K562 (cell line): ENCODE results near the gene ZNF800. TPM values are rescaled to one million over a fixed set of nuclear protein-coding genes. Genes with fewer than 3 reads are reported as not detected.

ENCODE experiments used
- ARID1B ChIP-seq: fragments of 450-650 bp; IDR thresholded peaks from 2 replicates; pipeline ENCODE4 v1.6.1; 2016; ENCODE audit warnings: antibody characterized with exemption, mild to moderate bottlenecking, inconsistent platforms
- CBX2 ChIP-seq: fragments of 200-600 bp; sonication (generic); IDR thresholded peaks from one replicate; pipeline ENCODE4 v1.6.1; 2012; ENCODE audit warnings: mild to moderate bottlenecking, low read length, inconsistent platforms; ENCODE audit not compliant: insufficient read depth, poor library complexity, severe bottlenecking
- DACH1 ChIP-seq: fragments of 450-650 bp; IDR thresholded peaks from 2 replicates; pipeline ENCODE4 v1.6.1; 2018; ENCODE audit not compliant: partially characterized antibody
- DNMT1 ChIP-seq: fragments of 450-650 bp; IDR thresholded peaks from 2 replicates; pipeline ENCODE4 v1.6.1; 2016; ENCODE audit warnings: antibody characterized with exemption, mild to moderate bottlenecking
- HDAC6 ChIP-seq: IDR thresholded peaks from 2 replicates; pipeline ENCODE4 v1.6.1; 2012; ENCODE audit warnings: low read depth, mild to moderate bottlenecking, control low read depth, inconsistent platforms, low read length, moderate library complexity
- KDM2B ChIP-seq: fragments of 250-450 bp; sonication (Bioruptor Pico); IDR thresholded peaks from 2 replicates; pipeline ENCODE4 v1.8.0; 2021; ENCODE audit warnings: mild to moderate bottlenecking, moderate library complexity
- NFIC ChIP-seq: fragments of 450-650 bp; IDR thresholded peaks from 2 replicates; pipeline ENCODE4 v1.6.1; 2017; ENCODE audit warnings: mild to moderate bottlenecking, inconsistent platforms
- RERE ChIP-seq: sonication (generic); formaldehyde crosslinking; IDR thresholded peaks from 2 replicates; pipeline ENCODE4 v1.8.0; 2023; ENCODE audit warnings: missing genetic modification reagents, mild to moderate bottlenecking, borderline replicate concordance
- SMARCA4 ChIP-seq: fragments of 450-650 bp; IDR thresholded peaks from 2 replicates; pipeline ENCODE4 v1.6.1; 2016
- TCF7L2 ChIP-seq: fragments of 150-350 bp; IDR thresholded peaks from 2 replicates; pipeline ENCODE4 v1.6.1; 2016; ENCODE audit warnings: low read depth, mild to moderate bottlenecking, low read length, moderate library complexity
- ZBTB12 ChIP-seq: fragments of 250-450 bp; sonication (Bioruptor Pico); IDR thresholded peaks from 2 replicates; pipeline ENCODE4 v1.4.0; 2020
- ZNF12 ChIP-seq: sonication (generic); formaldehyde crosslinking; IDR thresholded peaks from 2 replicates; pipeline ENCODE4 v1.4.0; 2020; ENCODE audit warnings: mild to moderate bottlenecking, missing genetic modification reagents
- ZNF212 ChIP-seq: fragments of 450-650 bp; formaldehyde crosslinking; IDR thresholded peaks from 2 replicates; pipeline ENCODE4 v1.4.0; 2020; ENCODE audit warnings: mild to moderate bottlenecking
- ZNF318 ChIP-seq, 2 experiments: fragments of 450-650 bp; IDR thresholded peaks; 2 replicates each; pipeline ENCODE4 v1.6.1; 2016; ENCODE audit warnings: mild to moderate bottlenecking in 2 of 2, borderline replicate concordance in 1 of 2, low read depth in 1 of 2, moderate library complexity in 1 of 2
- ZNF696 ChIP-seq: fragments of 250-450 bp; sonication (Bioruptor Pico); conservative IDR thresholded peaks from 2 replicates; pipeline ENCODE4 v1.4.0; 2020; ENCODE audit warnings: mild to moderate bottlenecking, moderate library complexity
- polyA plus RNA-seq, 8 experiments: library from polyadenylated mRNA; depleted of rRNA in 4 of 8; stranded (reverse) in 5 of 8; unstranded in 3 of 8; fragments of >200 nt; fragmentation: Nextera tagmentation in 2 of 8; fragmentation: Illumina TruSeq in 1 of 8; extraction: Ambion mirVana in 2 of 8; extraction: Trizol in 1 of 8; gene quantifications; 2 replicates each; pipeline versions ENCODE4 v1.2.1 to v1.2.3, GENCODE V29; 2011 to 2014; ENCODE audit warnings: inconsistent platforms in 1 of 8, missing spikeins in 1 of 8
- total RNA-seq, 7 experiments: library from RNA; depleted of rRNA in 6 of 7; stranded (reverse); fragments of >200 nt in 6 of 7; fragmentation: Illumina TruSeq in 2 of 7; extraction: Trizol in 2 of 7; gene quantifications; 2 replicates each; pipeline versions ENCODE4 v1.2.1 to v1.2.3, GENCODE V29; 2011 to 2021; ENCODE audit warnings: low replicate concordance in 1 of 7

Gene ZNF800
- total and polyA plus RNA-seq, 9 of the 15 experiments (the other 6 are each of a cell fraction or from before 2014, with no cell fraction given) = 7.5 to 58.3 (median 33.4) TPM

- TF ChIP-seq RERE (CRISPR knock-in tag) (peak; percentile 96; the same call in 1 of the 2 replicates), DNMT1 (no peak), ZNF318 (IDR thresholded peaks at IDR 0.05; ENCODE audit: borderline replicate concordance in 1 of 2, low read depth in 1 of 2) (no peak), ZNF12 (CRISPR knock-in tag) (no peak), ZNF212 (CRISPR knock-in tag) (no peak; the same call in 1 of the 2 replicates), ZNF696 (CRISPR knock-in tag) (no peak), CBX2 (no peak), HDAC6 (no peak), ARID1B (no peak; the same call in 1 of the 2 replicates), DACH1 (no peak), NFIC (no peak), ZBTB12 (CRISPR knock-in tag) (no peak), KDM2B (CRISPR knock-in tag) (no peak), TCF7L2 (no peak), SMARCA4 (0 out of 2 replicates have a peak, but pooled peaks have one; percentile 30)
Observed at GRCh38 chr7:127392182-127392565, 334 bp downstream of the ZNF800 start (continued).
